ENCODE data around the gene CLPTM1.

DNA sequence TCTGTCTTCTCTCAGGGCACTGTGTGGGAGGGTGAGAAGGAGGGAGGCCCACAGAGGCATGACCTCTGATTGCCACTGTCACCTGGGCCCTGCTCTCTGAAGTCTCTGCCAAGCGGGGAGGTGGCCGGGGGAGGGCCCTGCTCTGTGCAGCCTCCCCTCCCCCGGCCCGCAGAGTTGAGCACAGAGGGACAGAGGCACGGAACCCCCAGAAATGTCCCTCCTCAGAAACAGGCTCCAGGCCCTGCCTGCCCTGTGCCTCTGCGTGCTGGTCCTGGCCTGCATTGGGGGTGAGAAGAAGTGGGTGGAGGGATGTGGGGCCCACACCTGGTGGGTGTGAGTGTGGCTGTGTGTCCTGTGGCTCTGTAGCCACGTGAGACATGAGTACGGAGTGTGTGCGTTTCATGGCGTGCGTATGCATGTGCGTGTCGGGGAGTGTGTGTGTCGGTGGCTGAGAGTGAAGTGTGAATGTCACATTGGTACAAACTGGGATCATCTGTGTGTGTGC, 13.1 kb upstream of the CLPTM1 start, which contains the start of gene APOC4:
- TF ChIP-seq, protein P1, sequence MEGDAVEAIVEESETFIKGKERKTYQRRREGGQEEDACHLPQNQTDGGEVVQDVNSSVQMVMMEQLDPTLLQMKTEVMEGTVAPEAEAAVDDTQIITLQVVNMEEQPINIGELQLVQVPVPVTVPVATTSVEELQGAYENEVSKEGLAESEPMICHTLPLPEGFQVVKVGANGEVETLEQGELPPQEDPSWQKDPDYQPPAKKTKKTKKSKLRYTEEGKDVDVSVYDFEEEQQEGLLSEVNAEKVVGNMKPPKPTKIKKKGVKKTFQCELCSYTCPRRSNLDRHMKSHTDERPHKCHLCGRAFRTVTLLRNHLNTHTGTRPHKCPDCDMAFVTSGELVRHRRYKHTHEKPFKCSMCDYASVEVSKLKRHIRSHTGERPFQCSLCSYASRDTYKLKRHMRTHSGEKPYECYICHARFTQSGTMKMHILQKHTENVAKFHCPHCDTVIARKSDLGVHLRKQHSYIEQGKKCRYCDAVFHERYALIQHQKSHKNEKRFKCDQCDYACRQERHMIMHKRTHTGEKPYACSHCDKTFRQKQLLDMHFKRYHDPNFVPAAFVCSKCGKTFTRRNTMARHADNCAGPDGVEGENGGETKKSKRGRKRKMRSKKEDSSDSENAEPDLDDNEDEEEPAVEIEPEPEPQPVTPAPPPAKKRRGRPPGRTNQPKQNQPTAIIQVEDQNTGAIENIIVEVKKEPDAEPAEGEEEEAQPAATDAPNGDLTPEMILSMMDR (IDR thresholded peaks at IDR 0.05), result no peak
- TF ChIP-seq POLR2AphosphoS5 (IDR thresholded peaks at IDR 0.05) (no peak), EP300 (IDR thresholded peaks at IDR 0.05) (no peak)

All from suprapubic skin (tissue), 4 donors.